ENCODE results near the gene STAC2.
A peak's percentile ranks its signal among the peaks of the same experiment; 100 is the strongest.
"Not testable (repeated sequence)": the region's sequence is repeated elsewhere in the genome, so short reads cannot be mapped to it uniquely, and the experiment has no call there.

Gene STAC2

DNA sequence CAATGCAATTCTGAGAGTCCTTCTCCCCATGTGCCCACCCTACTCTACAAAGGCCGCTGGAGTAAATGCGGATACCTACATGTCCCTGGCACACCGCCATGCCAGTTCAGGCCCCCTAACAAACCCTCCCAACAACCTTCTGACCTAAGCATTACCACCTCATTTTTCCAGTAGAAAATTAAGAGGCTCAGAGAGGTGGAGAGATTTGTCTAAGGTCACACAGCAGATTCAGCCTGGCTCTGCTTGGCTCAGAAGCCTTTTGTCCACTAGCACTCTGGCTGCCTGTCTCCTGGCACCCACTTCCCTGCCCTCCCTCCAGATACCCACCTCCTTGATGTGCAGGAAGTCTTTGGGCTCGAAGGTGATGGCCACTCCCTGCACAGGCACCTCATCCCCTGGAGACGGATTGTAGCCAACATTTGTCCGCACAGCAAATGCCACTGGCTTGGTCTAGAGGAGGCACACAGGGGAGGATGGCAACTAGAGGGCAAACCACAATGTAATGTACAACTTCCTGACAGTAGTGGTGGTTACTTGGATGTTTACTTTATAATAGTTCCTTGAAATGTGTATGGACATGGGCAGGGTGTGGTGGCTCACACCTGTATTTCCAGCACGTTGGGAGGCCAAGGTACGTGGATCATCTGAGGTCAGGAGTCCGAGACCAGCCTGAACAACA is 38.5 kb downstream of the STAC2 start:
- DNase-seq (ENCODE audit: low read depth in 3 of 3) = no peak

GRCh38 chr17:39186481-39187002 is 39.2 kb downstream of the STAC2 start:
- no peak for DNase-seq (ENCODE audit: low read depth in 3 of 3)

DNA sequence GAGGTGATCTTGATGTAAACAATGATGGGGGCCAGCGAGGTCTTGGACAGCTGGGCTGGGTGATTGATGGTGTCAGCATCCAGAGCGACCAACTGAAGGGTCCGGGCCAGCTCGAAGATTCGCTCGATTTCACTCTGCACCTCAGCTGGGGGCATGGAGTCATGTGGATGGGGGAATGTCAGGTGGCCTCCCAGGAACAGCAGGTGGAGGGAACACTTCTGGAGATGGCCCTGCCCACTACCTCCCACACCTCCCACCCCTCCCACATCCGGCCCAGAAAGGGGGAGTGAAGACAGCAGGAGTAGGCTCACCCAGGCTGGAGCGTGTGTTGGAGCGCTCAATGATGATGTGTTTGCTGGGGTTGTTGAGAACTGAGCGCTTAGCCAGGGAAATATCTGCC is 42.0 kb downstream of the STAC2 start:
- DNase-seq (ENCODE audit: low read depth in 3 of 3) = no peak

DNA sequence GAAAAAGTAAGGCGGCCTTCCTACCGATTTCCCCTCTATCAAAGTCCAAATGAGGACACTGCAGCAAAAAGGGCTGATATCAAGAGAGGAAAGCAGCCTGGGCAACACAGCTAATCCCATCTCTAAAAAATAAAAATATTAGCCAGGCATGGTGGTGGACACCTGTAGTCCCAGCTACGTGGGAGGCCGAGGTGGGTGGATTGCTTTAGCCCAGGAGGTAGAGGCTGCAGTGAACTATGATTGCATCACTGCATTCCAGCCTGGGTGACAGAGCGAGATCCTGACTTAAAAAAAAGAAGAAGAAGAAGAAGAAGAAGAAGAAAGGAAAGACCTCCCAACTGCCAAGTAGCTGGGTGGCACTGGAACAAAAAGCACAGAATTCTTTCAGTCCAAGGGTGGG is 42.7 kb downstream of the STAC2 start:
- DNase-seq (ENCODE audit: low read depth in 3 of 3) = no peak

DNA sequence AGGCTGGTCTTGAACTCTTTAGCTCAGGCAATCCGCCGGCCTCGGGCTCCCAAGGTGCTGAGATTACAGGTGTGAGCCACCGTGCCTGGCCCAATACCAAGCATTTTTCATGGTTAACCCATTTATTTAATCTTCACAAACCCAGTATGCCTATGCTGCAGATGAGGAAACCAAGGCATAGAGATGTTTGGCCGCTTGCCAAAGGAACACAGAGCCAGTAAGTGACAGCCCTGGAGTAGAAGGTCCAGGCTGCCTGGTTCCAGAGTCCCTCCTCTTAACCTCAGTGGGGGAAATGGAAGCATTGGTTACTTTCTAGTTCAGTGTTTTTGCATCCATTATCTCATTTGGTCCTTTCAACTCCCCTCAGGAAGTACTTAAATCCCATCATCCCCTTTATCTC is 44.4 kb downstream of the STAC2 start:
- no peak for DNase-seq (ENCODE audit: low read depth in 3 of 3)

DNA sequence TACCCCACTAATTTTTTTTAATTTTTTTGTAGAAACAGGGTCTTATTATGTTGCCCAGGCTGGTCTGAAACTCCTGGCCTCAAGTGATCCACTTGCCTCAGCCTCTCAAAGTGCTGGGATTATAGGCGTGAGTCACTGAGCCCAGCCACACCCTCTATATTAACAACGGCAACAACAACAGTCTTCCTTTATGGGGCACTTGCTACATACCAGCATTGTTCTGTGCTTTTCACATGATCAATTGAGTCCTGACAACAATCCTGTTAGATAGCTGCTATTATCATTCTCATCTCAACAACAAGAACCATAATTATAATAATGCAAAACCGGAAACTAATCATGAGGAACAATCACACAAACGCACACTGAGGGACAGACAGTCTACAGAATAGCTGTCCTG is 47.2 kb downstream of the STAC2 start:
- DNase-seq (ENCODE audit: low read depth in 3 of 3) = no peak

GRCh38 chr17:39177256-39177655 is 48.5 kb downstream of the STAC2 start:
- DNase-seq (ENCODE audit: low read depth in 3 of 3) = no peak

- no peak for DNase-seq (ENCODE audit: low read depth in 3 of 3)
These were observed 50.1 kb downstream of the STAC2 start for GRCh38 chr17:39175695-39176093.

- DNase-seq (ENCODE audit: low read depth in 3 of 3) = peak; percentile 53 to 66 (median 53)
These were observed 50.6 kb downstream of the STAC2 start for GRCh38 chr17:39174920-39175694.

GRCh38 chr17:39173526-39174274 is 52.0 kb downstream of the STAC2 start:
- DNase-seq (ENCODE audit: low read depth in 3 of 3) = no peak

DNA sequence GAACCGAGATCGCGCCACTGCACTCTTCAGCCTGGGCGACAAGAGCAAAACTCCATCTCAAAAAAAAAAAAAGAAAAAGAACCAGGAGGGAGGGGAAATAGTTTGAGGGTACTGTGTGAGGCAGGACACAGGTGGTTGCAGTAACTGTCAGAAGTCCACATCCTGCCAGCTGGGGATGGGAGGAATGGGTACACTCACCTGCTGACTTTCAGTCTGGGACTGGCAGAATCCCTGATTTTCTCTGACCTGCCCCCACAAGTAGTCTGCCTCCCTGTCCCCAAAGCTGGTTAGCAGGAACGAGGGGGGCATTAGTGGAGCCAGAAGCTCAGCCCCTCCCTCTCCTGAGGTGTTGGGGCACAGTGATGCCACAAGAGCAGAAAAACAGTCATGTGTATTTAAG is 52.7 kb downstream of the STAC2 start:
- no peak for DNase-seq (ENCODE audit: low read depth in 3 of 3)

DNA sequence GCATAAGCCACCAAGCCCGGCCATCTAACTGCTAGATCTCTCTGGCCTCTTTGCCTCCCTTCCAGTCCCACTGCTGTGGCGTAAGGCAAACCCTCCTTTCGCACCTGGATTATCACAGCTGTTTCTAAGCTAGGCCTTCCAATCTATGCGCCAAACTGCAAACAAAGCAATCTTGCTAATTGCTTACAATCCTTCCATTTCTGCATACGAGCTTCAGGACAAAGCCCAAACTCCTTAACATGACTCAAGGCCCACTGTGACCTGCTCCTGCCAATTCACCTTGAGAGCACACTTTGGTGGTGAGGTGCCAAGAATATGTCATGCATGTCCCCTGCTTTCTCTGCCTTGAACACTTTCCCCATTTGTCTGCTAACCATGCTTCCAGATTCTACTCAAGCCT is 53.8 kb downstream of the STAC2 start:
- no peak for DNase-seq (ENCODE audit: low read depth in 3 of 3)

GRCh38 chr17:39170558-39170957 is 55.2 kb downstream of the STAC2 start:
- no peak for DNase-seq (ENCODE audit: low read depth in 3 of 3)

DNA sequence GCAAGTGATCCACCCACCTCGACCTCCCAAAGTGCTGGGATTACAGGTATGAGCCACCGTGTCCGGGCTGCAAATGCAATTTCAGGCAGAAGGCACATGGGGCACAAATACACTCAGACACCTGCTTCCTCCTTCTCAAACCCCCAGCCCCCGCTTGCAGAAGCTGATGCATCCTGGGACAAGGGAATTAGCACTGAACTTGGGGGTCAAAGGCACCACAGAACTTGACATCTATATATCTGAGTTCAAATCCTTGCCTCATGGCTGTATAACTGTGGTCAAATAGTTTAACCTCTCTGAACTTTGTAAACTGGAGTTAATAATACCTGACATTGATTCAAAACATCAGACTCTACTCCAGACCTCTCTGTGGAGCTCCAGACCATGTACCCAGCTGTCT is 55.6 kb downstream of the STAC2 start:
- DNase-seq (ENCODE audit: low read depth in 3 of 3) = no peak

- DNase-seq (ENCODE audit: low read depth in 3 of 3) = no peak
These were observed 56.2 kb downstream of the STAC2 start for GRCh38 chr17:39169518-39169917.

- DNase-seq (ENCODE audit: low read depth in 3 of 3) = no peak
These were observed 56.6 kb downstream of the STAC2 start for GRCh38 chr17:39169101-39169500.

DNA sequence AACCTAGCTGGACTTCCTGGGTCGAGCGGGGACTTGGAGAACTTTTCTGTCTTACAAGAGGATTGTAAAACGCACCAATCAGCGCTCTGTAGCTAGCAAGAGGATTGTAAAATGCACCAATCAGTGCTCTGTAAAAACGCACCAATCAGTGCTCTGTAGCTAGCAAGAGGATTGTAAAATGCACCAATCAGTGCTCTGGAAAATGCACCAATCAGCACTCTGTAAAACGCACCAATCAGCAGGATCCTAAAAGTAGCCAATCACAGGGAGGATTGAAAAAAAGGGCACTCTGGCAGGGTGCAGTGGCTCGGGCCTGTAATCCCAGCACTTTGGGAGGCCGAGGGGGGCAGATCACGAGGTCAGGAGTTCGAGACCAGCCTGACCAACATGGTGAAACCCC is 57.2 kb downstream of the STAC2 start:
- DNase-seq (ENCODE audit: low read depth in 3 of 3) = not testable (repeated sequence)

DNA sequence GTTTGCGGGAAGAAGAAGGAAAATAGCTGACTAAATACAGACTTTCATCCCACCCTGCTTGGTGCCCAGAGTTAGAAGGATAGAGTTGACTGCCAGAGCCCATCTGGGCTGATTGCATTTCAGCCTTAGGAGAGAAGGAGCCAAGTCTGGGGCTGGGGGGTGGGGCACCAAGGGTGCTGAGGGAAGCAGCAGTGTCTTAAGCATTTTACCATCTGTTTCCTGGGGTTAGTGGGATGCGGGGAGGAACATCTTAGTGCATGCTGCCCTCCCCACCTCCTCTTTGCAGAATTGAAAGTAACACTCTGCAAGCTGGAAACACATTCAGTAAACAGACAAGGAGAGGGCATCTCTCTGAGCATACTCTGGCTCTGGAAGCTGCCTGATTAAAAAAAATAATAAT is 58.3 kb downstream of the STAC2 start:
- DNase-seq (ENCODE audit: low read depth in 3 of 3) = no peak

- no peak for DNase-seq (ENCODE audit: low read depth in 3 of 3)
These were observed 59.1 kb downstream of the STAC2 start for GRCh38 chr17:39166437-39167335.

DNA sequence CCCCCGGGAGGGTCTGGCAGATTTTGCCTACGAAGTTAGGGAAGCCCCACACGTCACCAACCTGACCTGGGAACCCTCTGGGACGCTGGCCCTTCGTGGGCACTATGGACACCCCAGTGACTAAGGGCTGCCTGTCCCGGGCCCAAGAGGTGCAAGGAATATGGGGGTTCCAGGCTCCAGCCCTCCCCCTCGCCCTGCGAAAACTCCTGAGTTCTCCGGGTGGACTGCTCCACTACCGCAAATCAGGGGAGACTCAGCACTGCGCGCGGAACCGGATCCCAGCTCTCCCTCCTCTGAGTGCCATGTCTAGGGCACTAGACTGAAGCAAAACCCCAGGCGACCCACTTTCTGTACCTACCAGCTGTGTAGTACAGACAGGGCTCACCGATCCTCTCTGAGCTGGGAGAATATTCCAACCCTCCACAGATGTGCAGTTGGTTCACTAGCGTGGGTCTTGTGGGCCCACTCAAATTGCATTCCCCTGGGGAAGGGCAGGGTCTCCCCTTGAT is 59.9 kb downstream of the STAC2 start, which contains the start of gene ARL5C:
TSS of gene ARL5C (minus strand) at position 321 of the 509 bp plus-strand sequence. CDS start 401 bp downstream, outside the sequence.
- DNase-seq (ENCODE audit: low read depth in 3 of 3) = no peak

Measured in stimulated activated CD4-positive, alpha-beta T cell treated with anti-CD3 and anti-CD28 coated beads, TNF-alpha, amount 100 ng/mL, for 4 hours (primary cell).